Natural killer cell treated with Interleukin-12 subunit alpha and Interleukin-12 subunit beta and Interleukin-15 and Interleukin-18, amount 100 ng/mL, for 72 hours (primary cell): ENCODE data around the gene NEK4. TPM values are rescaled to one million over a fixed set of nuclear protein-coding genes. Genes with fewer than 3 reads are reported as not detected.

Experiments
- ATAC-seq, 2 donors: fragments of 150-1000 bp; cut with Tn5 transposase in 1 of 2; sonication (Bioruptor Pico), chemical (Tn5 transposase) in 1 of 2; 2 replicates each; pipeline ENCODE4 v1.10.0; 2021
- DNase-seq: peaks from one replicate; pipeline ENCODE4 v3.0.0; 2022; ENCODE audit warnings: low spot score
- H3K27ac Mint-ChIP-seq, 2 donors: 1 replicate in 1 of 2; 2 replicates in 1 of 2; pipeline ENCODE4 v1.8.0; 2022; ENCODE audit warnings: mixed read lengths in 2 of 2, mild to moderate bottlenecking in 1 of 2, moderate library complexity in 1 of 2
- H3K27me3 Mint-ChIP-seq, 2 donors: 1 replicate in 1 of 2; 2 replicates in 1 of 2; pipeline ENCODE4 v1.8.0; 2022; ENCODE audit warnings: mixed read lengths in 2 of 2
- H3K36me3 Mint-ChIP-seq: one replicate; pipeline ENCODE4 v1.8.0; 2022; ENCODE audit warnings: mixed read lengths
- H3K4me1 Mint-ChIP-seq, 2 donors: 1 replicate in 1 of 2; 2 replicates in 1 of 2; pipeline ENCODE4 v1.8.0; 2022; ENCODE audit warnings: low read depth in 2 of 2, mixed read lengths in 2 of 2, mild to moderate bottlenecking in 1 of 2
- H3K4me3 Mint-ChIP-seq: one replicate; pipeline ENCODE4 v1.8.0; 2022; ENCODE audit warnings: mixed read lengths
- H3K9me3 Mint-ChIP-seq: 2 replicates; pipeline ENCODE4 v1.8.0; 2022; ENCODE audit warnings: mixed read lengths
- total RNA-seq, 2 donors: library from RNA; stranded (reverse); gene quantifications; one replicate each; pipeline ENCODE4 v1.2.3, GENCODE V29; 2022

Gene NEK4
- 10 to 100 TPM; 24.8 to 52.7 TPM for total RNA-seq

DNA sequence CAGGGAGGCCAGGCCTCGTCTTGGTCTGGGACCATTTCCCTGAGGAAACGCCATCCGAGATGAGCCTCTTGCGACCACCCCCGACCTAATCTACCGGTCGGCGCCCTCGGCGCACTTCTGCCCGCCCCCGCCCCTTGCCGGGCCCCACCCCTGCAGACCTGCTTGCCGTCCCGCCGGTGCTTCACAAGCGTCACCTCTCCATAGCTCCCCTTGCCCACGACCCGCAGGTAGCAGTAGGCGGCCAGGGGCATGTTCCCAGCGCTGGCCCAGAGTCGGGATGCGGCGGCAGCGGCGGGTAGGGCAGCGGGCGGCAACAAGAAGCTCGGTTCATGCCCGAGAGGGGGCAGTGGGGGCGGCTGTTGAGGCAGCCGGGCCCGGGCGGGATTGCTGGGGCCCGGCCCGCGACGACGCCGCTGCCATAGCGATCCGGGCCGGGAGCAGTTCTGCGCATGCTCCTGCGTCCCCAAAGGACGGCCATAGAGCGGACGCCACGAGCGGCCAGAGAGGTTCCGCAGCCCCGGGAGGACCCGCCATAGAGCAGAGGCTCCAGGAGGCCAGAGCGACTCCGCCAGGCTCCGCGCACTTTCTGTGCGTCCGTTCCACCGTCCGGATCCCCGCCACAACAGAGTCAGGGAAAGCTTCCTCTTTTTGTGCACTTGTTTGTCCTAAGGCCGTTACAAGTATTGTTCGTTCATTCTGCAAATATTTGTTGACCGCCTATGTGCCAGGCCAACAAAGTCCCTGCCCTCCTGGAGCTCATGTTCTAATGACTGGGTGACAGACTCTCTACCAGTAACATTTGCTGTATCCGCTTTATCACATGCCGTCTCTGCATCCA, at the start of gene NEK4:
Gene NEK4, minus strand, starts transcription at position 445 of the 838 bp plus-strand sequence. Its CDS starts 194 bp downstream, at position 251.
- Mint-ChIP-seq H3K4me3 (peak within 1 kb of the TSS; percentile 88), H3K36me3 (no peaks in the 10 kb centered on the region), H3K27ac (peak within 1 kb of the TSS; percentile 84 to 93), H3K9me3 (no peaks in the 10 kb centered on the region), H3K4me1 (peaks cover 14 to 23% of the 10 kb centered on the region in 2 donors), H3K27me3 (no peaks in the 10 kb centered on the region)
- DNase-seq (peak; percentile 95), ATAC-seq (peak; percentile 98 to 99)

DNA sequence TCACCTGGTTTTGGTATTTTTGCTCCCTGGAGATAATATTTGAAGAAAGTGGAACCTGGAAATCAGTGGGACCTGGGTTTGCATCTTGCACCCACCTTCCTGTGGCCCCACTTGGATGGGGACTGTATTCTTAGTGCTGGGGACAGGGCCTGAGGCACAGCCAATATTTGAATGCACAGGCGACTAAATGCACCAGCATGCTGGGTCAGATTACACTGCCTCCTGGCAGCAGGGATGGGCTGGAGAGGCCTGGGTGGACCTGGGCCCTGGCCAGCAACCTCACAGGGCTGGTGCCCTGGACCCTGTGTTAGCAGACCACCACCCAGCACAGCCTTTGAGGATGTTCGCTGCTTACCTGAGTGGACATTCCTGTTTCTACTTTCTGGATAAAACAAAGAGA, 49.2 kb upstream of the NEK4 start:
- H3K4me3 Mint-ChIP-seq = no peak overlapping the region
- no peak for DNase-seq
- H3K4me1 Mint-ChIP-seq = no peaks in the 10 kb centered on the region
- no peaks in the 10 kb centered on the region for H3K27me3 Mint-ChIP-seq
- no peaks in the 10 kb centered on the region for H3K9me3 Mint-ChIP-seq
- no peak for ATAC-seq
- no peaks in the 10 kb centered on the region for H3K36me3 Mint-ChIP-seq
- H3K27ac Mint-ChIP-seq = no peak overlapping the region

DNA sequence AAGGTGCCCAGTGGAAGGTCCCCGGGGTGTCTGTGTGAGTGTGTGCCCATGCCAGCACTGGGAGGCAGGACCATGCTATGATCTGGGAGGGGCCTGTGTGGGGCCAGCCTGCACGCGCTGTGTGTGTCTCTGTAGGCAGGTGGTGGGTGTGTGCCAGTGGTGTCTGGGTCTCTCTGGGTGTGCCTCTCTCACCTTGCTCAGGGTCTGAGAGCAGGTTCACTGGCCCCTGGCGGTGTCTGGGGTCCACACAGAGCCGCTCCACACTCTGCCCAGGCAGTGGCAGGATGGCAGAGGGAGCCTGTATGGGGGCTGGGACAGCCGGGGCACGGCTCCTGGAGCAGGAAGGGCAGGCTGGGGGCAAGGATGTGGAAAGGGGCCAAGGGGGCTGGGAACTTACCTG, 47.1 kb upstream of the NEK4 start:
- peak in 1 of 2 donors; percentile 10 for ATAC-seq
- Mint-ChIP-seq H3K27ac (no peak overlapping the region), H3K4me1 (no peaks in the 10 kb centered on the region), H3K4me3 (no peak overlapping the region), H3K36me3 (no peaks in the 10 kb centered on the region), H3K27me3 (no peaks in the 10 kb centered on the region), H3K9me3 (no peaks in the 10 kb centered on the region)
- no peak for DNase-seq

DNA sequence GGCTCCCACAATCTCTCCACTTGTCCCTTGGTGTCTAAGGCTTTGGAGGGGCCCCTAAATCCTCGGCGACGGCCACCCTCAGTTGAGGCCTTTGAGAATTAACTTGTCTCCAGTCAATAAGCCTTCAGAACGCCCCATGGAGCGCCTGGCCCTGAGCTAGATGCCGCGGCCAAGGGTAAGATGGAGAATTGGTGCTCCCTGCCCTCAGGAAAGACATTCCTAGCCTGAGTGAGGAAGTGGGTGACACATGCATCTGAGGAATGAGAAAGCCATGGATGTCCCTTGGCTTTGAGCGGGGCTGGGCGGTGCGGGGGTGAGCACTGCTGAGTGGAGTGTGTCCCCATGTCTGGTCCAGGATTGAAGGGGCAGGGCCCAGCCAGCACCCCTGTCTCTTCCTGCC, 46.5 kb upstream of the NEK4 start:
- no peaks in the 10 kb centered on the region for H3K4me1 Mint-ChIP-seq
- H3K27ac Mint-ChIP-seq = no peak overlapping the region
- H3K36me3 Mint-ChIP-seq = no peaks in the 10 kb centered on the region
- ATAC-seq (no peak), DNase-seq (no peak)
- H3K9me3 Mint-ChIP-seq = no peaks in the 10 kb centered on the region
- no peaks in the 10 kb centered on the region for H3K27me3 Mint-ChIP-seq
- no peak overlapping the region for H3K4me3 Mint-ChIP-seq

- H3K4me3 Mint-ChIP-seq = no peak overlapping the region
- no peaks in the 10 kb centered on the region for H3K36me3 Mint-ChIP-seq
- no peak overlapping the region for H3K27ac Mint-ChIP-seq
- no peaks in the 10 kb centered on the region for H3K27me3 Mint-ChIP-seq
- no peaks in the 10 kb centered on the region for H3K4me1 Mint-ChIP-seq
- H3K9me3 Mint-ChIP-seq = no peaks in the 10 kb centered on the region
- ATAC-seq = no peak
- DNase-seq = no peak
Measured at GRCh38 chr3:52816654-52817053, 45.9 kb upstream of the NEK4 start.

GRCh38 chr3:52816199-52816598, 45.5 kb upstream of the NEK4 start:
- Mint-ChIP-seq H3K4me3 (no peak overlapping the region), H3K27me3 (no peaks in the 10 kb centered on the region), H3K36me3 (no peaks in the 10 kb centered on the region), H3K27ac (no peak overlapping the region), H3K4me1 (no peaks in the 10 kb centered on the region), H3K9me3 (no peaks in the 10 kb centered on the region)
- DNase-seq (no peak), ATAC-seq (no peak)

GRCh38 chr3:52813810-52814209, 43.1 kb upstream of the NEK4 start:
- Mint-ChIP-seq H3K27ac (no peak overlapping the region), H3K27me3 (peaks cover 0 to 8% of the 10 kb centered on the region in 2 donors), H3K4me1 (no peaks in the 10 kb centered on the region), H3K9me3 (no peaks in the 10 kb centered on the region), H3K36me3 (no peaks in the 10 kb centered on the region), H3K4me3 (no peak overlapping the region)
- ATAC-seq (no peak), DNase-seq (no peak)

- ATAC-seq (no peak), DNase-seq (no peak)
- Mint-ChIP-seq H3K9me3 (no peaks in the 10 kb centered on the region), H3K27me3 (peaks cover 0 to 8% of the 10 kb centered on the region in 2 donors), H3K36me3 (no peaks in the 10 kb centered on the region), H3K4me1 (no peaks in the 10 kb centered on the region), H3K4me3 (no peak overlapping the region), H3K27ac (no peak overlapping the region)
Measured at GRCh38 chr3:52811452-52812011, 40.8 kb upstream of the NEK4 start.

DNA sequence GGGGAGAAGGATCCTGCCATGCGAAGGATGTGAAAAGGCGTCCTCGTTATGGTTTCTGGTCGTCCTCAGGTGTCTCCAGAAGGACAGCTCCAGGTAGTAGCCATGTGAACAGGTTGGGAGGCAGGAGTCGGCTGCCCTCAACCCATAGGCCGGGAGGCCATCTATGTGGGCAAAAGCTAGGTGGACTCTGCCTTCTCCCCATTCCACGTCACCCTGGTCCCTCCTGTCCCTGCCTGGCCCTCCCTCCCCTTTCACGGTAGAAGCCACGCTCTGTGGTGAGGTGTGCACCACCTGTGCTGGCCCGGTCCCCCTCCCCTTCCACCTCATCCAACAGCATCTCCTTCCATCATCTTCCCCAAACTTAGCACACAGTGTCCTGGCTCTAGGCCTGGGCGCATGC, 40.2 kb upstream of the NEK4 start:
- no peak for DNase-seq
- ATAC-seq = no peak
- Mint-ChIP-seq H3K4me3 (no peak overlapping the region), H3K36me3 (no peaks in the 10 kb centered on the region), H3K4me1 (no peaks in the 10 kb centered on the region), H3K9me3 (no peaks in the 10 kb centered on the region), H3K27me3 (peaks cover 0 to 8% of the 10 kb centered on the region in 2 donors), H3K27ac (no peak overlapping the region)

DNA sequence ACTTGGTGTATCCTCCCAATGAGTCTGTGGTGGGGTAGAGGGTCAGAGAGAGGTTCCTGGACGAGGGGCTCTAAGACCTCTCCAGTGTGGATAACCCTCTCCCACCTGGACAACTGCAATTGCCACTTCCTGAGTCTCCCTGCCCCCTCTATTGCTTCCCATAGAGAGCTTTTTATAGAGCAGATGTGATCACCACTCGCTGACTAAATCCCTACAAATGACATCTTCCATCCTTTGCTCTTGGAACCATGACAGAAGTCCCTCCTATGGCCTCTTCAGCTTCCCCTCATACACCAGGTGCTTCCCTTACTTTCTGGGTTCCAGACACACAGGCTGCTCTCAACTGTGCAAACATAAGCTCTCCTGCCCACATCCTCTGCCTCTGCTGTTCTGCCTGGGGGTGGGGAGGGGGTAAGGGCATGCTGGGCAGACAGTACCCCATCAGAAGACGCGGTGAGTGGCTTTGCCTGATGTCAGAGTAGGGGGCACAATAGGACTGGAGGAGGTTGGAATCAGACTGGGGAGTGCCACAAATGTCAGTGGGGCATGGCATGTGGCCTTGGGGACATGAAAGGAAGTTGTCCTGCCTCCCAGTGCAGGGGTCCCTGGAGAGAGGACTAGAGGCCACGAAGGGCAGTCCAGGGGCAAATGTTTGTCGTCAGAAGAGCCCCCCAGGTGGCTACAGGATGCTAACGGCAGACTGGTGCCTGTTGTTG, 39.1 kb upstream of the NEK4 start:
- H3K9me3 Mint-ChIP-seq = no peaks in the 10 kb centered on the region
- no peak overlapping the region for H3K27ac Mint-ChIP-seq
- H3K4me1 Mint-ChIP-seq = no peaks in the 10 kb centered on the region
- no peak overlapping the region for H3K4me3 Mint-ChIP-seq
- DNase-seq (no peak), ATAC-seq (no peak)
- no peaks in the 10 kb centered on the region for H3K36me3 Mint-ChIP-seq
- peaks cover 0 to 8% of the 10 kb centered on the region in 2 donors for H3K27me3 Mint-ChIP-seq

GRCh38 chr3:52809149-52809548, 38.4 kb upstream of the NEK4 start:
- Mint-ChIP-seq H3K27ac (no peak overlapping the region), H3K4me3 (no peak overlapping the region), H3K27me3 (peaks cover 0 to 8% of the 10 kb centered on the region in 2 donors), H3K9me3 (no peaks in the 10 kb centered on the region), H3K36me3 (no peaks in the 10 kb centered on the region), H3K4me1 (no peaks in the 10 kb centered on the region)
- ATAC-seq (no peak), DNase-seq (no peak)

DNA sequence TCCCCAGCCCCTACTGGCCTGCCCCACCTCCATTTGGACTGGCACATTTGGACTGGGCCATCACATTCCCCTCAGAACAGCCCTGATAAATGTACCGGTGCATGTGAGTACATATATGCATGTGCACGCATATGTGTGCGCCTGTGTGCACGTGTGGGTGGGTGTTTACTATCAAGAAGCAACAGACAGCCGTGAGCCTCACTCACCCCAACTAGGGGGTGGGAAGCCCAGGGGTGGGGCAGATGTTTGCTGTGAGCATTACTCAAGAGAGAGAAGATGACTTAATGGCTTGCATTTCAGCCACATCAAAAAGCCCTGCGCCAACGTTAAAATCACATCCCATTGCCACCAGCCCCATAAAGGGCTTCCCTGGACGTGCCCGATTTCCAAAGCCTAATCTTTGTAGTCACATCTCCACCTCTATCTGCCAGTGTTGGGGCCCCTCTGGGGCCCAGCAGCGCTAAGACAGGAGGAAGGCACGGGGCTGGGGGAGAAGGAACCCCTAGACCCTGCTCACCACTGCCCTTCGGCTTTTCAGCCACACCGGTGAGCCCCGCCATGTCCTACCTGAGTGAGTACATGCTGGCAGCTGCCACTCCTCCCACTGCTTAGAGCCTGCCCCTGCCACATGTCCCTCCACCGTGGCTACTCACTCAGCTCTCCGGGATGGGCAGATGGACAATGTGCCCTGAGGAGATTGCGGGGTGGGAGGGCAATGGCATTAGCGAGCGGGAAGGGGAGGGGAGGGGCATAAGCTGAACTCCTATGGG, 34.7 kb upstream of the NEK4 start:
- Mint-ChIP-seq H3K36me3 (no peaks in the 10 kb centered on the region), H3K9me3 (no peaks in the 10 kb centered on the region), H3K27ac (no peak overlapping the region), H3K4me1 (no peaks in the 10 kb centered on the region), H3K27me3 (peaks cover 0 to 8% of the 10 kb centered on the region in 2 donors), H3K4me3 (no peak overlapping the region)
- no peak for ATAC-seq
- no peak for DNase-seq

- no peaks in the 10 kb centered on the region for H3K36me3 Mint-ChIP-seq
- ATAC-seq (no peak), DNase-seq (no peak)
- no peak overlapping the region for H3K4me3 Mint-ChIP-seq
- no peaks in the 10 kb centered on the region for H3K27me3 Mint-ChIP-seq
- H3K4me1 Mint-ChIP-seq = no peaks in the 10 kb centered on the region
- no peak overlapping the region for H3K27ac Mint-ChIP-seq
- H3K9me3 Mint-ChIP-seq = no peaks in the 10 kb centered on the region
Measured at GRCh38 chr3:52801839-52802238, 31.1 kb upstream of the NEK4 start.
